ENCODE results near the gene KIDINS220. TPM values are rescaled to one million over a fixed set of nuclear protein-coding genes. Genes with fewer than 3 reads are reported as not detected.

The KIDINS220 gene
- 35.5 and 43.1 TPM in 2 replicates for total RNA-seq (2014; rRNA removed)
- 12.9 TPM for polyA plus RNA-seq (2012)

- peak; percentile 77 for DNase-seq (ENCODE audit: low read depth)
These were observed at the start of gene KIDINS220 for GRCh38 chr2:8836971-8837794. Gene KIDINS220, minus strand, starts transcription at chr2:8837613. Its CDS starts 10,520 bp downstream, at chr2:8827093.

- DNase-seq (ENCODE audit: low read depth), result no peak
These were observed 49.5 kb upstream of the KIDINS220 start for GRCh38 chr2:8886876-8887275.

- no peak for DNase-seq (ENCODE audit: low read depth)
These were observed 48.7 kb upstream of the KIDINS220 start for GRCh38 chr2:8886202-8886518.

- DNase-seq (ENCODE audit: low read depth), result no peak
These were observed 48.2 kb upstream of the KIDINS220 start for GRCh38 chr2:8885449-8886201.

GRCh38 chr2:8884812-8885211, 47.4 kb upstream of the KIDINS220 start:
- no peak for DNase-seq (ENCODE audit: low read depth)

GRCh38 chr2:8882094-8882493, 44.7 kb upstream of the KIDINS220 start:
- DNase-seq (ENCODE audit: low read depth), result peak; percentile 37

GRCh38 chr2:8877894-8878293, 40.5 kb upstream of the KIDINS220 start:
- DNase-seq (ENCODE audit: low read depth), result no peak

- no peak for DNase-seq (ENCODE audit: low read depth)
These were observed 39.9 kb upstream of the KIDINS220 start for GRCh38 chr2:8877332-8877731.

GRCh38 chr2:8876628-8877027, 39.2 kb upstream of the KIDINS220 start:
- peak; percentile 28 for DNase-seq (ENCODE audit: low read depth)

GRCh38 chr2:8872821-8873432, 35.5 kb upstream of the KIDINS220 start:
- DNase-seq (ENCODE audit: low read depth), result peak; percentile 60

- DNase-seq (ENCODE audit: low read depth), result no peak
These were observed 33.0 kb upstream of the KIDINS220 start for GRCh38 chr2:8870441-8870840.

- no peak for DNase-seq (ENCODE audit: low read depth)
These were observed 29.9 kb upstream of the KIDINS220 start for GRCh38 chr2:8867363-8867762.

GRCh38 chr2:8863331-8863953, 26.0 kb upstream of the KIDINS220 start:
- no peak for DNase-seq (ENCODE audit: low read depth)

- no peak for DNase-seq (ENCODE audit: low read depth)
These were observed 24.8 kb upstream of the KIDINS220 start for GRCh38 chr2:8862230-8862629.

- DNase-seq (ENCODE audit: low read depth), result no peak
These were observed 24.4 kb upstream of the KIDINS220 start for GRCh38 chr2:8861797-8862196.

- DNase-seq (ENCODE audit: low read depth), result no peak
These were observed 22.8 kb upstream of the KIDINS220 start for GRCh38 chr2:8860239-8860638.

- no peak for DNase-seq (ENCODE audit: low read depth)
These were observed 21.5 kb upstream of the KIDINS220 start for GRCh38 chr2:8858910-8859309.

GRCh38 chr2:8858264-8858663, 20.9 kb upstream of the KIDINS220 start:
- DNase-seq (ENCODE audit: low read depth), result no peak

GRCh38 chr2:8857709-8858108, 20.3 kb upstream of the KIDINS220 start:
- DNase-seq (ENCODE audit: low read depth), result no peak

GRCh38 chr2:8856176-8856575, 18.8 kb upstream of the KIDINS220 start:
- DNase-seq (ENCODE audit: low read depth), result no peak

- no peak for DNase-seq (ENCODE audit: low read depth)
These were observed 17.6 kb upstream of the KIDINS220 start for GRCh38 chr2:8855010-8855409.

- no peak for DNase-seq (ENCODE audit: low read depth)
These were observed 16.0 kb upstream of the KIDINS220 start for GRCh38 chr2:8853426-8853825.
